Measurements from ENCODE around the gene TTC13.

DNA sequence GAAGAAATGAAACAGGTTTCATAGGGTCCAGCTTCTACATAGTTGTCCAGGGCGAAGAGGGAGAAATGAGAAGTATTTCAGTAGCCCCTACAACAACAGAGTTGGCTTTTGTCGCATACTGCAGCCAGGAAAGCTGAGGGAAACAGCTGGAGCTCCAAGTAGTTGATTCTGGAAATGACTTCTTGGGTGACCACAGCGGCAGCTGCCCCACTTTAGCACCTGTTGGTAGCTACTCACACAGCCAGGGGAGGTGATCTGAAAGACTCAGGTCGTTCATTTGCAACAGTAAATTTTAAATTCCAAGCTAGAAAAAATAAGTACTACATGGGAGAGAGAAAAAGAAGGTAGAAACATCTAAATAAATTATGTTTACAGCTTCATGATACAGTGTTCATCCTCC, 2.3 kb downstream of the TTC13 start:
- TF ChIP-seq, protein P1, sequence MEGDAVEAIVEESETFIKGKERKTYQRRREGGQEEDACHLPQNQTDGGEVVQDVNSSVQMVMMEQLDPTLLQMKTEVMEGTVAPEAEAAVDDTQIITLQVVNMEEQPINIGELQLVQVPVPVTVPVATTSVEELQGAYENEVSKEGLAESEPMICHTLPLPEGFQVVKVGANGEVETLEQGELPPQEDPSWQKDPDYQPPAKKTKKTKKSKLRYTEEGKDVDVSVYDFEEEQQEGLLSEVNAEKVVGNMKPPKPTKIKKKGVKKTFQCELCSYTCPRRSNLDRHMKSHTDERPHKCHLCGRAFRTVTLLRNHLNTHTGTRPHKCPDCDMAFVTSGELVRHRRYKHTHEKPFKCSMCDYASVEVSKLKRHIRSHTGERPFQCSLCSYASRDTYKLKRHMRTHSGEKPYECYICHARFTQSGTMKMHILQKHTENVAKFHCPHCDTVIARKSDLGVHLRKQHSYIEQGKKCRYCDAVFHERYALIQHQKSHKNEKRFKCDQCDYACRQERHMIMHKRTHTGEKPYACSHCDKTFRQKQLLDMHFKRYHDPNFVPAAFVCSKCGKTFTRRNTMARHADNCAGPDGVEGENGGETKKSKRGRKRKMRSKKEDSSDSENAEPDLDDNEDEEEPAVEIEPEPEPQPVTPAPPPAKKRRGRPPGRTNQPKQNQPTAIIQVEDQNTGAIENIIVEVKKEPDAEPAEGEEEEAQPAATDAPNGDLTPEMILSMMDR (IDR thresholded peaks at IDR 0.05; ENCODE audit: low read depth, low read length, missing input control) = no peak
- no peak for TF ChIP-seq EGR1 (IDR thresholded peaks at IDR 0.05; ENCODE audit: low read depth in 2 of 2)
- TF ChIP-seq YY1 (IDR thresholded peaks at IDR 0.05) = no peak
- no peak for TF ChIP-seq SP1 (IDR thresholded peaks at IDR 0.05)
- no peak for TF ChIP-seq FOXA2 (IDR thresholded peaks at IDR 0.05)
- no peak for TF ChIP-seq TAF1 (conservative IDR thresholded peaks at IDR 0.05)
- TF ChIP-seq, protein P2, sequence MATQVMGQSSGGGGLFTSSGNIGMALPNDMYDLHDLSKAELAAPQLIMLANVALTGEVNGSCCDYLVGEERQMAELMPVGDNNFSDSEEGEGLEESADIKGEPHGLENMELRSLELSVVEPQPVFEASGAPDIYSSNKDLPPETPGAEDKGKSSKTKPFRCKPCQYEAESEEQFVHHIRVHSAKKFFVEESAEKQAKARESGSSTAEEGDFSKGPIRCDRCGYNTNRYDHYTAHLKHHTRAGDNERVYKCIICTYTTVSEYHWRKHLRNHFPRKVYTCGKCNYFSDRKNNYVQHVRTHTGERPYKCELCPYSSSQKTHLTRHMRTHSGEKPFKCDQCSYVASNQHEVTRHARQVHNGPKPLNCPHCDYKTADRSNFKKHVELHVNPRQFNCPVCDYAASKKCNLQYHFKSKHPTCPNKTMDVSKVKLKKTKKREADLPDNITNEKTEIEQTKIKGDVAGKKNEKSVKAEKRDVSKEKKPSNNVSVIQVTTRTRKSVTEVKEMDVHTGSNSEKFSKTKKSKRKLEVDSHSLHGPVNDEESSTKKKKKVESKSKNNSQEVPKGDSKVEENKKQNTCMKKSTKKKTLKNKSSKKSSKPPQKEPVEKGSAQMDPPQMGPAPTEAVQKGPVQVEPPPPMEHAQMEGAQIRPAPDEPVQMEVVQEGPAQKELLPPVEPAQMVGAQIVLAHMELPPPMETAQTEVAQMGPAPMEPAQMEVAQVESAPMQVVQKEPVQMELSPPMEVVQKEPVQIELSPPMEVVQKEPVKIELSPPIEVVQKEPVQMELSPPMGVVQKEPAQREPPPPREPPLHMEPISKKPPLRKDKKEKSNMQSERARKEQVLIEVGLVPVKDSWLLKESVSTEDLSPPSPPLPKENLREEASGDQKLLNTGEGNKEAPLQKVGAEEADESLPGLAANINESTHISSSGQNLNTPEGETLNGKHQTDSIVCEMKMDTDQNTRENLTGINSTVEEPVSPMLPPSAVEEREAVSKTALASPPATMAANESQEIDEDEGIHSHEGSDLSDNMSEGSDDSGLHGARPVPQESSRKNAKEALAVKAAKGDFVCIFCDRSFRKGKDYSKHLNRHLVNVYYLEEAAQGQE (IDR thresholded peaks at IDR 0.05) = no peak
- no peak for TF ChIP-seq HNF4A (conservative IDR thresholded peaks at IDR 0.05)
- TF ChIP-seq RAD21 (IDR thresholded peaks at IDR 0.05) = no peak
